HepG2 (cell line): ENCODE results near the gene ZNF33A. TPM values are rescaled to one million over a fixed set of nuclear protein-coding genes. Genes with fewer than 3 reads are reported as not detected.

Experiments used
- BRCA1 ChIP-seq: sonication (generic); formaldehyde crosslinking; IDR thresholded peaks from 2 replicates; pipeline ENCODE4 v1.4.0; 2020; ENCODE audit warnings: missing genetic modification reagents
- GABPB1 ChIP-seq: IDR thresholded peaks from 2 replicates; pipeline ENCODE4 v1.6.1; 2016; ENCODE audit warnings: mild to moderate bottlenecking, missing genetic modification reagents, moderate library complexity, missing compliant biosample characterization
- HDAC2 ChIP-seq: sonication (generic); formaldehyde crosslinking; IDR thresholded peaks from 2 replicates; pipeline ENCODE4 v1.4.0; 2020; ENCODE audit warnings: missing genetic modification reagents
- KDM5B ChIP-seq: sonication (generic); formaldehyde crosslinking; IDR thresholded peaks from 2 replicates; pipeline ENCODE4 v1.4.0; 2020; ENCODE audit warnings: missing genetic modification reagents, mild to moderate bottlenecking, borderline replicate concordance
- KLF6 ChIP-seq: IDR thresholded peaks from 2 replicates; pipeline ENCODE4 v1.8.0; 2016; ENCODE audit warnings: missing biosample characterization, missing genetic modification reagents
- PHF5A ChIP-seq: IDR thresholded peaks from one replicate; pipeline ENCODE4 v1.6.1; 2018; ENCODE audit warnings: low read depth, missing genetic modification reagents; ENCODE audit not compliant: unreplicated experiment
- SALL2 ChIP-seq: sonication (generic); formaldehyde crosslinking; IDR thresholded peaks from 2 replicates; pipeline ENCODE4 v1.8.1; 2023; ENCODE audit warnings: mild to moderate bottlenecking, missing genetic modification reagents, inconsistent platforms
- ZMYM4 ChIP-seq: sonication (generic); formaldehyde crosslinking; IDR thresholded peaks from 2 replicates; pipeline ENCODE4 v1.8.1; 2023; ENCODE audit warnings: mild to moderate bottlenecking, missing genetic modification reagents
- ZNF205 ChIP-seq: IDR thresholded peaks from 2 replicates; pipeline ENCODE4 v1.6.1; 2018; ENCODE audit warnings: missing biosample characterization, missing genetic modification reagents
- ZNF362 ChIP-seq: sonication (generic); formaldehyde crosslinking; IDR thresholded peaks from 2 replicates; pipeline ENCODE4 v1.4.0; 2020; ENCODE audit warnings: missing genetic modification reagents, mild to moderate bottlenecking, borderline replicate concordance
- ZNF383 ChIP-seq: sonication (generic); formaldehyde crosslinking; IDR thresholded peaks from 2 replicates; pipeline ENCODE4 v1.4.0; 2020; ENCODE audit warnings: missing genetic modification reagents, mild to moderate bottlenecking, borderline replicate concordance
- ZNF567 ChIP-seq: sonication (generic); formaldehyde crosslinking; IDR thresholded peaks from 2 replicates; pipeline ENCODE4 v1.8.1; 2023; ENCODE audit warnings: mild to moderate bottlenecking, missing genetic modification reagents, borderline replicate concordance
- ZNF674 ChIP-seq: sonication (generic); formaldehyde crosslinking; IDR thresholded peaks from 2 replicates; pipeline ENCODE4 v1.5.0; 2020; ENCODE audit warnings: low read depth, mild to moderate bottlenecking, missing genetic modification reagents
- ZNF713 ChIP-seq: sonication (generic); formaldehyde crosslinking; IDR thresholded peaks from 2 replicates; pipeline ENCODE4 v1.4.0; 2020; ENCODE audit warnings: mild to moderate bottlenecking, missing genetic modification reagents
- ZNF766 ChIP-seq: sonication (generic); formaldehyde crosslinking; IDR thresholded peaks from 2 replicates; pipeline ENCODE4 v1.5.0; 2020; ENCODE audit warnings: missing genetic modification reagents, borderline replicate concordance
- ZNF790 ChIP-seq: sonication (generic); formaldehyde crosslinking; IDR thresholded peaks from 2 replicates; pipeline ENCODE4 v1.8.0; 2022; ENCODE audit warnings: missing genetic modification reagents, mild to moderate bottlenecking, borderline replicate concordance
- ZSCAN20 ChIP-seq: sonication (generic); formaldehyde crosslinking; IDR thresholded peaks from 2 replicates; pipeline ENCODE4 v1.4.0; 2020; ENCODE audit warnings: missing genetic modification reagents, mild to moderate bottlenecking, borderline replicate concordance
- polyA plus RNA-seq, 8 experiments: library from polyadenylated mRNA; depleted of rRNA in 3 of 8; stranded (reverse) in 7 of 8; unstranded in 1 of 8; fragments of >200 nt; fragmentation: Illumina TruSeq in 4 of 8; extraction: Trizol in 4 of 8; gene quantifications; 2 replicates each; pipeline versions ENCODE4 v1.2.1 to v1.2.3, GENCODE V29; 2011 to 2016; ENCODE audit warnings: low read depth in 4 of 8, missing spikeins in 1 of 8, mixed read lengths in 1 of 8; ENCODE audit not compliant: insufficient read depth in 1 of 8
- total RNA-seq, 5 experiments: library from RNA; depleted of rRNA; stranded (reverse); fragments of >200 nt; fragmentation: Illumina TruSeq; extraction: Trizol; gene quantifications; 2 replicates each; pipeline ENCODE4 v1.2.3, GENCODE V29; 2016; ENCODE audit warnings: low read depth in 1 of 5
- TF ChIP-seq, protein P1 (sequence below): sonication (generic); formaldehyde crosslinking; IDR thresholded peaks from 2 replicates; pipeline ENCODE4 v1.5.1; 2020; ENCODE audit warnings: missing genetic modification reagents, mild to moderate bottlenecking, borderline replicate concordance
- TF ChIP-seq, protein P2 (sequence below): IDR thresholded peaks from 2 replicates; pipeline ENCODE4 v1.6.1; 2016; ENCODE audit warnings: low read depth
- TF ChIP-seq, protein P3 (sequence below): sonication (generic); formaldehyde crosslinking; IDR thresholded peaks from 2 replicates; pipeline ENCODE4 v1.5.0; 2020; ENCODE audit warnings: missing genetic modification reagents
- TF ChIP-seq, protein P4 (sequence below): sonication (generic); formaldehyde crosslinking; IDR thresholded peaks from 2 replicates; pipeline ENCODE4 v1.5.0; 2020; ENCODE audit warnings: mild to moderate bottlenecking, missing genetic modification reagents

The ZNF33A gene
- total and polyA plus RNA-seq, 2 of the 13 experiments (the other 11 are each of a cell fraction or from before 2014, with no cell fraction given): 13.1 to 22.5 TPM

DNA sequence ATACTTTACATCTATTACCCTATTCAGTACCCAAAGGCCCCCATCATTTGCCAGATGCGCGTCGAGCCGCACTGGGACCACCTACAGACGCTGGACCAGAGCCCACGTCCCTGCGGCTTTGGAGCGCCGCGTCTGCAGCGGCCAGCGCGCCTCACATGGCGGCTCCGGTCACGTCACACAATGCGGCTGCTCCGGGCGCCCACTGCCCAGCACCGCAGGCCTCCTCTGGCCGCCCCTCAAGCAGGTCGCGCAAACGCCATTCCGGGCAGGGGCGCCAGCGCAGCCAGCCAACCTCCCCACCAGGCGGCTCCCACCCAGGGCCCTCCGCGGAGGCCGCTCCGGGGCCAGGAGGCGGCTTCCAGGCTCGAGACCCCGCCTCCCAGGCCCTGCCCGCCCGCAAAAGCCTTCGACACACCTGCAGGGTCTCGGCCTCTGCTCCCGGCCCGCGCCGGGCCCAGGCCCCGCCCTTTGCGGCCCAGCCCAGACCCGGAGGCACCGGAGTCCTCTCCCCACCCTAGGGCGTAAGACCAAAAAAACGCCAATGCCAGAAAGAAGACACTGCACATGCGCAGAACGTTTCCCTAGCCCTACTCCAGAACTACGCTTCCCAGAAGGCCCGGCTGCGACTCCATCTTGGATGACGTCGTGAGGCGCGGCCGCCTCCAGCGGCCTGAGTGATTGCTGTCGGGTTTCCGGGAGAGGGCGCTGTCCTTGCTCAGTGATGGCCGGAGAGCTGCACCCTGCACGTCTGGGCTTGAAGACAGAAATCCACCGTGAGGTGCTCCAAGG lies 34.2 kb upstream of the ZNF33A start, which contains the start of gene ZNF25 (continued):
- peak; percentile 95 for TF ChIP-seq ZNF362 (CRISPR knock-in tag)
- peak; percentile 57; the same call in 1 of the 2 replicates for TF ChIP-seq SALL2 (CRISPR knock-in tag)
- TF ChIP-seq, protein P1, sequence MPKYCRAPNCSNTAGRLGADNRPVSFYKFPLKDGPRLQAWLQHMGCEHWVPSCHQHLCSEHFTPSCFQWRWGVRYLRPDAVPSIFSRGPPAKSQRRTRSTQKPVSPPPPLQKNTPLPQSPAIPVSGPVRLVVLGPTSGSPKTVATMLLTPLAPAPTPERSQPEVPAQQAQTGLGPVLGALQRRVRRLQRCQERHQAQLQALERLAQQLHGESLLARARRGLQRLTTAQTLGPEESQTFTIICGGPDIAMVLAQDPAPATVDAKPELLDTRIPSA (CRISPR knock-in tag): 0 out of 2 replicates have a peak, but pooled peaks have one; percentile 86
- TF ChIP-seq, protein P2, sequence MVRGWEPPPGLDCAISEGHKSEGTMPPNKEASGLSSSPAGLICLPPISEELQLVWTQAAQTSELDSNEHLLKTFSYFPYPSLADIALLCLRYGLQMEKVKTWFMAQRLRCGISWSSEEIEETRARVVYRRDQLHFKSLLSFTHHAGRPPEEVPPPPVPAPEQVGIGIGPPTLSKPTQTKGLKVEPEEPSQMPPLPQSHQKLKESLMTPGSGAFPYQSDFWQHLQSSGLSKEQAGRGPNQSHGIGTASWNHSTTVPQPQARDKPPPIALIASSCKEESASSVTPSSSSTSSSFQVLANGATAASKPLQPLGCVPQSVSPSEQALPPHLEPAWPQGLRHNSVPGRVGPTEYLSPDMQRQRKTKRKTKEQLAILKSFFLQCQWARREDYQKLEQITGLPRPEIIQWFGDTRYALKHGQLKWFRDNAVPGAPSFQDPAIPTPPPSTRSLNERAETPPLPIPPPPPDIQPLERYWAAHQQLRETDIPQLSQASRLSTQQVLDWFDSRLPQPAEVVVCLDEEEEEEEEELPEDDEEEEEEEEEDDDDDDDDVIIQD: 0 out of 2 replicates have a peak, but pooled peaks have one; percentile 26
- TF ChIP-seq ZMYM4 (CRISPR knock-in tag): peak; percentile 82
- TF ChIP-seq ZSCAN20 (CRISPR knock-in tag): 0 out of 2 replicates have a peak, but pooled peaks have one; percentile 46
- TF ChIP-seq ZNF674 (CRISPR knock-in tag): no peak
- peak; percentile 67; the same call in 1 of the 2 replicates for TF ChIP-seq ZNF790 (CRISPR knock-in tag)
- TF ChIP-seq, protein P3, sequence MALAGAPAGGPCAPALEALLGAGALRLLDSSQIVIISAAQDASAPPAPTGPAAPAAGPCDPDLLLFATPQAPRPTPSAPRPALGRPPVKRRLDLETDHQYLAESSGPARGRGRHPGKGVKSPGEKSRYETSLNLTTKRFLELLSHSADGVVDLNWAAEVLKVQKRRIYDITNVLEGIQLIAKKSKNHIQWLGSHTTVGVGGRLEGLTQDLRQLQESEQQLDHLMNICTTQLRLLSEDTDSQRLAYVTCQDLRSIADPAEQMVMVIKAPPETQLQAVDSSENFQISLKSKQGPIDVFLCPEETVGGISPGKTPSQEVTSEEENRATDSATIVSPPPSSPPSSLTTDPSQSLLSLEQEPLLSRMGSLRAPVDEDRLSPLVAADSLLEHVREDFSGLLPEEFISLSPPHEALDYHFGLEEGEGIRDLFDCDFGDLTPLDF (CRISPR knock-in tag): peak; percentile 56; the same call in 1 of the 2 replicates
- TF ChIP-seq ZNF713 (CRISPR knock-in tag): no peak
- TF ChIP-seq ZNF205 (CRISPR knock-in tag): 0 out of 2 replicates have a peak, but pooled peaks have one; percentile 47
- TF ChIP-seq ZNF766 (CRISPR knock-in tag): peak; percentile 54; the same call in 1 of the 2 replicates
- TF ChIP-seq ZNF567 (CRISPR knock-in tag): peak; percentile 67
- 0 out of 2 replicates have a peak, but pooled peaks have one; percentile 55 for TF ChIP-seq ZNF383 (CRISPR knock-in tag)
- TF ChIP-seq GABPB1 (CRISPR knock-in tag): peak; percentile 84
- TF ChIP-seq, protein P4, sequence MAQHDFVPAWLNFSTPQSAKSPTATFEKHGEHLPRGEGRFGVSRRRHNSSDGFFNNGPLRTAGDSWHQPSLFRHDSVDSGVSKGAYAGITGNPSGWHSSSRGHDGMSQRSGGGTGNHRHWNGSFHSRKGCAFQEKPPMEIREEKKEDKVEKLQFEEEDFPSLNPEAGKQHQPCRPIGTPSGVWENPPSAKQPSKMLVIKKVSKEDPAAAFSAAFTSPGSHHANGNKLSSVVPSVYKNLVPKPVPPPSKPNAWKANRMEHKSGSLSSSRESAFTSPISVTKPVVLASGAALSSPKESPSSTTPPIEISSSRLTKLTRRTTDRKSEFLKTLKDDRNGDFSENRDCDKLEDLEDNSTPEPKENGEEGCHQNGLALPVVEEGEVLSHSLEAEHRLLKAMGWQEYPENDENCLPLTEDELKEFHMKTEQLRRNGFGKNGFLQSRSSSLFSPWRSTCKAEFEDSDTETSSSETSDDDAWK: no peak
- no peak for TF ChIP-seq PHF5A (CRISPR knock-in tag)
- TF ChIP-seq KLF6 (CRISPR knock-in tag): peak; percentile 72
- peak; percentile 84 for TF ChIP-seq BRCA1 (CRISPR knock-in tag)
- TF ChIP-seq HDAC2 (CRISPR knock-in tag): 0 out of 2 replicates have a peak, but pooled peaks have one; percentile 5
- TF ChIP-seq KDM5B (CRISPR knock-in tag): peak; percentile 70
